ENCODE data around the gene EFNB3.

DNA sequence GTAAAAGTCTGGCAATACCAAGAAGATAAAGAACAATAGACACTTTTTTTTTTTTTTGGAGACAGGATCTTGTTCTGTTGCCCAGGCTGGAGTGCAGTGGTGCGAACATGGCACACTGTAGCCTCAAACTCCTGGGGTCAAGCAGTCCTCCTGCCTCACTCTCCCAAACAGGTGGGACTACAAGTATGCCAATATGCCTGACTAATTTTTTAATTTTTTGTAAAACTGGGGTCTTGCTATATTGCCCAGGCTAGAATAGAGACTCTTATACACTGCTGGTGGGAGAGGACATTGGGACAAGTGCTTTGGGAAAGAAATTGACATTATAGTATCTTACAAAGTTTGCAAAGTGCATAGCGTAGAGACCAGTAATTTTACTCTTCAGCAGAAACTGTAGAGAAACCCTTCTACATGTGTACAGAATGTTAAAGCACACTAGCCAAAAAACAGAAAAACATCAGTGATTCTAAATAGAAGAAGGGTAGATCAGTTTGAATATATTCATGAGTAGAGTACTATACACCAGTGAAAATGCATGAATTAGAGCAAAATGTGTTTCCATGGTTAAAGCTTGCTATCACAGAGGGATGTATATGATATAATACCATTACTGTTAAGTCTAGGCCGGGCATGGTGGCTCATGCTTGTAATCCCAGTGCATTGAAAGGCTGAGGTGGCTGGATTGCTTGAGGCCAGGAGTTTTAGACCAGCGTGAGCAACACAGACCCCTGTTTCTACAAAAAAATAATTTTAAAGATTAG lies 7.0 kb upstream of the EFNB3 start:
- TF ChIP-seq, protein P1, sequence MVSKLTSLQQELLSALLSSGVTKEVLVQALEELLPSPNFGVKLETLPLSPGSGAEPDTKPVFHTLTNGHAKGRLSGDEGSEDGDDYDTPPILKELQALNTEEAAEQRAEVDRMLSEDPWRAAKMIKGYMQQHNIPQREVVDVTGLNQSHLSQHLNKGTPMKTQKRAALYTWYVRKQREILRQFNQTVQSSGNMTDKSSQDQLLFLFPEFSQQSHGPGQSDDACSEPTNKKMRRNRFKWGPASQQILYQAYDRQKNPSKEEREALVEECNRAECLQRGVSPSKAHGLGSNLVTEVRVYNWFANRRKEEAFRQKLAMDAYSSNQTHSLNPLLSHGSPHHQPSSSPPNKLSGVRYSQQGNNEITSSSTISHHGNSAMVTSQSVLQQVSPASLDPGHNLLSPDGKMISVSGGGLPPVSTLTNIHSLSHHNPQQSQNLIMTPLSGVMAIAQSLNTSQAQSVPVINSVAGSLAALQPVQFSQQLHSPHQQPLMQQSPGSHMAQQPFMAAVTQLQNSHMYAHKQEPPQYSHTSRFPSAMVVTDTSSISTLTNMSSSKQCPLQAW (CRISPR knock-in tag; IDR thresholded peaks at IDR 0.05): no peak
- TF ChIP-seq, protein P2, sequence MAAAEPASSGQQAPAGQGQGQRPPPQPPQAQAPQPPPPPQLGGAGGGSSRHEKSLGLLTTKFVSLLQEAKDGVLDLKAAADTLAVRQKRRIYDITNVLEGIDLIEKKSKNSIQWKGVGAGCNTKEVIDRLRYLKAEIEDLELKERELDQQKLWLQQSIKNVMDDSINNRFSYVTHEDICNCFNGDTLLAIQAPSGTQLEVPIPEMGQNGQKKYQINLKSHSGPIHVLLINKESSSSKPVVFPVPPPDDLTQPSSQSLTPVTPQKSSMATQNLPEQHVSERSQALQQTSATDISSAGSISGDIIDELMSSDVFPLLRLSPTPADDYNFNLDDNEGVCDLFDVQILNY (CRISPR knock-in tag; conservative IDR thresholded peaks at IDR 0.05): no peak
- TF ChIP-seq RELA (CRISPR knock-in tag; IDR thresholded peaks at IDR 0.05) (no peak), NKX3-1 (CRISPR knock-in tag; IDR thresholded peaks at IDR 0.05) (no peak), USF2 (IDR thresholded peaks at IDR 0.05; ENCODE audit: low read depth, low read length) (no peak), USF2 (CRISPR knock-in tag; IDR thresholded peaks at IDR 0.05; ENCODE audit: borderline replicate concordance) (no peak), BHLHE40 (IDR thresholded peaks at IDR 0.05; ENCODE audit: low read length) (no peak), MIER2 (CRISPR knock-in tag; IDR thresholded peaks at IDR 0.05) (no peak)
- TF ChIP-seq, protein P3, sequence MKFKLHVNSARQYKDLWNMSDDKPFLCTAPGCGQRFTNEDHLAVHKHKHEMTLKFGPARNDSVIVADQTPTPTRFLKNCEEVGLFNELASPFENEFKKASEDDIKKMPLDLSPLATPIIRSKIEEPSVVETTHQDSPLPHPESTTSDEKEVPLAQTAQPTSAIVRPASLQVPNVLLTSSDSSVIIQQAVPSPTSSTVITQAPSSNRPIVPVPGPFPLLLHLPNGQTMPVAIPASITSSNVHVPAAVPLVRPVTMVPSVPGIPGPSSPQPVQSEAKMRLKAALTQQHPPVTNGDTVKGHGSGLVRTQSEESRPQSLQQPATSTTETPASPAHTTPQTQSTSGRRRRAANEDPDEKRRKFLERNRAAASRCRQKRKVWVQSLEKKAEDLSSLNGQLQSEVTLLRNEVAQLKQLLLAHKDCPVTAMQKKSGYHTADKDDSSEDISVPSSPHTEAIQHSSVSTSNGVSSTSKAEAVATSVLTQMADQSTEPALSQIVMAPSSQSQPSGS (CRISPR knock-in tag; IDR thresholded peaks at IDR 0.05): no peak

Measured in HepG2 (cell line).